UCSD-AML1 (cell line): ENCODE results near the gene B3GNT3.
"Not testable (repeated sequence)": the region's sequence is repeated elsewhere in the genome, so short reads cannot be mapped to it uniquely, and the experiment has no call there.

Experiments
- DNase-seq: peaks from one replicate; lab custom pipeline; 2025; ENCODE audit not compliant: unreplicated experiment; lab: John Stamatoyannopoulos, UW

Gene B3GNT3

DNA sequence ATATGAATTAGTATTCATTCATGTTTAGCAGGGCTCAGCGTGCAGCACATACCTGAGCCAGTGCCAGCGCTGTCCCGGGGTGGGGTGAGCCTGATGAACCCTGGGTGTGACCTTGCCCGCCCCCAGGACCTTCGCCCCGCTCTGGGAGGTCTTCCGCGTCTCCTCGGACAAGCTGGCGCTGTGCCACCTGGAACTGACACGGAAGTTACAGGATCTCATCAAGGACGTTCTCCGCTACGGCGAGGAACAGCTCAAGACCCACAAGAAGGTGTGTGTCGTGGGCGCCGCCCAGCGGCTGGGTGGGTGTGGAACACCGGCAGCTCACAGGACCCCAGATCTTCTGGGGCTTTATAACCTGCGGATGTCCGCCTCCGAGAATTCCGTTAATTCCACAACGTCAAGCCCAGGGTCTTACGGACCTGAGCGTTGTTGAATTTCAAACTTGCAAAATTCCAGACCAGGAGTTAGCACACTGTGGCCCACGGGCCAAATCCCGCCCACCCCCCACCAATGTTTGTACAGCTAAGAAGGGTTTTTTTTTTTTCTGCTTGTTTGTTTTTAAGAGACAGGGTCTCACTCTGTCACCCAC is 28.3 kb upstream of the B3GNT3 start:
- peak; percentile 78 for DNase-seq

DNA sequence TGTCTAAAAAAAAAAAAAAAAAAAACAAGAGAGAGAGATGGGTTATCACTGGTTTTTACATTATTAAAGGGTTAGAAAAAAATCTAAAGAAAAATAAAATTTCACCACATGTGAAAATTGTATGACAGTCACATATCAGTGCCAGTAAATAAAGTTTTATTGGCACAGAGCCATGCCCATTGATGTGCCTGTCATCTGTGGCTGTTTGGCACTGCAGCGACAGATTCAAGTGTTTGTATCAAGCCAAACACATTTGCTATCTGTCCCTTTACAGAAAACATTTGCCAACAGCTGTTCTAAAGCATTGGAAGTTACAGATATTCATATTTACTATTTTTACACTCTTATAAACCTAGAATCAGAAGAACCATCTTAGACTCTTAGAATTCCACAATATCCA is 27.4 kb upstream of the B3GNT3 start:
- no peak for DNase-seq

DNA sequence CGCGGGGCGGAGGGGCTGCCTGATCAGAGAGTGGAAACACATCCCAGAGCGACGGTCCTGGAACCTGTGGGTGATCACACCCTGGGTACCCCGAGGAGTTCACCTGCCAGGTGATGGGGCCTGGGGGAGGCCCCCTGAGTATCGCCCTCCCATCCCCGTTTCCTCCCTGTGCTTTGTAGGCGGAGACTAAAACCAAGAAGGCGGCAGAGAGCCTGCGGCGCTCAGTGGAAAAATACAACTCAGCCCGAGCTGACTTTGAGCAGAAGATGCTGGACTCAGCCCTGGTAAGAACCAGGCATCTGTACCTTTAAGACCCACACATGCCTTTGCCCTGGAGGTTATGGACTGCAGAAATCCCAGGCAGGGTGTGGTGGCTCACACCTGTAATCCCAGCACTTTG is 24.3 kb upstream of the B3GNT3 start:
- DNase-seq = no peak

DNA sequence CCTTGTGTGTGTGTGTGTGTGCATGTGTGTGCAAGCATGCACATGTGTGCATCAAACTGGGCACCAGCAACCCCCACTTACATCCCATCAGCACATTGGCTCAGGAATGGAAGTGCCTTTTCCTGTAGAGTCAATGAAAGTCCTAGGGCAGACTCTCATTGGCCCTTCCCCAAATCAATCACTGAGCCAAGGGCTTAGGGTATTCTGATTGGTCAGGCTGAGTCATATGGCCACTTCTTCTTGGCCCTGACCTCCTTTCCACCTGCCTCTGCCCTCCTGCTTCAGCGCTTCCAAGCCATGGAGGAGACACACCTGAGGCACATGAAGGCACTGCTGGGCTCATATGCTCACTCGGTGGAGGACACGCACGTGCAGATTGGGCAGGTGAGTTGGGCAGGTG is 22.8 kb upstream of the B3GNT3 start:
- DNase-seq = no peak

DNA sequence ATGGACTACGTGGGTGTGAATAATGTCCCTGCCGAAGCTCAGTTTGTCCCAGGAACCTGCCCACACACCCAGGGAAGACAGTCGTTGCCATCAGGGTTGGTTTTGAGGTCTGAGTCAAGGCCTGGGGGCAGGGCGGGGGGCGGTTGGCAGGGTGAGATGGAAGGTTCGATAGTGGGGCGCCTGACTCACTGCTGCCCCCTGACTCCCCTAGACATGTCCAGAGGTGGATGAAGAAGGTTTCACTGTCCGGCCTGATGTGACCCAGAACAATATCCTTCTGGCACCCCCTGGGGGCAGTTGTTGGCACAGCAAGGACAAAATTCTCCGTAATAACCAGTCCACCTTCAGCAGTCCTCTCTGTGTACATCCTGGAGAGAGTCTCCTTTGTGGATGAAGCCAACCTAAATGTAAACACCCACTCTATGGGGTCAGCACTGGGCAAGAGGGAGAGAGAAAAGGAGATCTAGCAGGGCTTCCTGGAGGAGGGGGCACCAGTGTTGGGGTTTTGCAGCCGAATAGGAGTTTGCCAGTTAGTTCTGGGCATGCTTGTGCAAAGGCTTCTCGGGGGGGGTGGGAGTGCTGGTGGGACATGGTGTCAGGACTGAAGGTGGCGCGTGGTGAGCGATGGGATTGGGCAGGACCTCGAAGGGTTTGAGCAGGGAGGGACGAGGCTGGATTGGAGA is 19.6 kb upstream of the B3GNT3 start:
- peak; percentile 59 for DNase-seq

DNA sequence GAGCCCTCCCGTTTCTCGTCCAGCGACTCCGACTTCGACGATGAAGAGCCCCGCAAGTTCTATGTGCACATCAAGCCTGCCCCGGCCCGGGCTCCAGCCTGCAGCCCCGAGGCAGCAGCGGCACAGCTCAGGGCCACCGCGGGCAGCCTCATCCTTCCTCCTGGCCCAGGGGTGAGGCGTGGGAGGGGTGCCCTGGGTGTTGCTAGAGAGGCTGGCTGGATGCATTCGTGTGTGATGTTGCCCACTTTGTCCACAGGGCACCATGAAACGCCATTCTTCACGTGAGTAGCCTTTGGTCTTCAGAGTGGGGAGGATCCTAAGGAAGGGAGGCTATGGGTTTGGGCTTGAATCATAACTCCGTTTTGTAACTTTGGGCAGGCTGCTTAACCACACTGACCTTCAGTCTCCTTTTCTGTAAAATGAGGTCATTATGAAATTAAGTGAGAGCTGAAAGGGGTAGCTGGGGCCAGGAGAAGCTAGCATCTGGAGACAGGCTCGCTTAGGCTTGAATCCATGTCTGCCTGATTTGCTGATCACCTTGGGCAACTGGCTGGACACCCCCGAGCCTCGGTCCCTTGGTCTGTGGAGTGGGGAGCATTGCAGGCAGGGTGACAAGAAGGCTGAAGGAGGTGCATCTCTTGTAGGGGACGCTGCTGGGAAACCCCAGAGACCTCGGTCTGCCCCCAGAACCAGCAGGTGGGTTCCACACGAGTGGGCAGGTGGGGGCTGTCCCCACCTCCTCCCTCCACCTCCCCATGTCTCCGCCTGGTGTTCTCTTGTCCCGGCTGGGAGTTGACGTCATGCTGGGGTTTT is 18.7 kb upstream of the B3GNT3 start:
- no peak for DNase-seq

DNA sequence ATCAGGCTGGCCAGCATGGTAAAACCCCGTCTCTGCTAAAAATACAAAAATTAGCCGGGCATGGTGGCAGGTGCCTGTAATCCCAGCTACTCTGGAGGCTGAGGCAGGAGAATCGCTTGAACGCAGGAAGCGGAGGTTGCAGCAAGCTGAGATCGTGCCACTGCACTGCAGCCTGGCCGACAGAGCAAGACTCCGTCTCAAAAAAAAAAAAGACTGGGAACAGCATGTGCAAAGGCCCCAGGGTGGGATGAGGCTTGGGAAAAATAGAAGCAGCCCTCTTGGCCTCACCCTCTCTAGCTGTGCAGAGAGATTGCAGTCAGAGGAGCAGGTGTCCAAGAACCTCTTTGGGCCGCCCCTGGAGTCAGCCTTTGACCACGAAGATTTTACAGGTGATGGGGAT is 17.1 kb upstream of the B3GNT3 start:
- not testable (repeated sequence) for DNase-seq

DNA sequence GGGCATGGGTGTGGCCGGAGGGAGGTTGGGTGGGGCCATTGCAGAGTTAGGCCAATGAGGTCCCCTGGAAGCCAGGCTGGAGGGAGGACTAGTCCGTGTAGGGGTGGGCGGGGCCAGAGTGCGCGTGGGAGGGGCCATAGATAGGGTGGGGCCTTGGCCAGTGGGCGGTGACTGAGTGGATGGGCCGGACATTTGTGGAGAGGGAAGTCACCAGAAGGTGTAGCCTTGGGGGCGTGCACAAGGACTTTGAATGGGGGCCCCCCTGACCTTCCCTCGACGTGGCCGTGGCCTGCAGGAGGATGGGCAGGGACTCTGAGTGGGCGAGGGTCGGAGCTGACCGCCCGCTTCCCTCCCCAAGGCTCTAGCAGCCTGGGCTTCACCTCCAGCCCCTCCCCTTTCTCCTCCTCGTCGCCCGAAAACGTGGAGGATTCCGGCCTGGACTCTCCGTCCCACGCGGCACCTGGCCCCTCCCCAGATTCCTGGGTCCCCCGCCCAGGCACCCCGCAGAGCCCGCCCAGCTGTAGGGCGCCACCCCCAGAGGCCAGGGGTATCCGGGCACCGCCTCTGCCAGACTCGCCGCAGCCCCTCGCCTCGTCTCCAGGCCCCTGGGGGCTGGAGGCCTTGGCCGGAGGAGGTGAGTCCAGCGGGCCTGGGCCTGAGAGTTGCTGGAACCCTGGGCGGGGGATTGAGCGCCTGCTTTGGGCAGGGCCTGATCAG is 16.5 kb upstream of the B3GNT3 start:
- DNase-seq = peak; percentile 69

DNA sequence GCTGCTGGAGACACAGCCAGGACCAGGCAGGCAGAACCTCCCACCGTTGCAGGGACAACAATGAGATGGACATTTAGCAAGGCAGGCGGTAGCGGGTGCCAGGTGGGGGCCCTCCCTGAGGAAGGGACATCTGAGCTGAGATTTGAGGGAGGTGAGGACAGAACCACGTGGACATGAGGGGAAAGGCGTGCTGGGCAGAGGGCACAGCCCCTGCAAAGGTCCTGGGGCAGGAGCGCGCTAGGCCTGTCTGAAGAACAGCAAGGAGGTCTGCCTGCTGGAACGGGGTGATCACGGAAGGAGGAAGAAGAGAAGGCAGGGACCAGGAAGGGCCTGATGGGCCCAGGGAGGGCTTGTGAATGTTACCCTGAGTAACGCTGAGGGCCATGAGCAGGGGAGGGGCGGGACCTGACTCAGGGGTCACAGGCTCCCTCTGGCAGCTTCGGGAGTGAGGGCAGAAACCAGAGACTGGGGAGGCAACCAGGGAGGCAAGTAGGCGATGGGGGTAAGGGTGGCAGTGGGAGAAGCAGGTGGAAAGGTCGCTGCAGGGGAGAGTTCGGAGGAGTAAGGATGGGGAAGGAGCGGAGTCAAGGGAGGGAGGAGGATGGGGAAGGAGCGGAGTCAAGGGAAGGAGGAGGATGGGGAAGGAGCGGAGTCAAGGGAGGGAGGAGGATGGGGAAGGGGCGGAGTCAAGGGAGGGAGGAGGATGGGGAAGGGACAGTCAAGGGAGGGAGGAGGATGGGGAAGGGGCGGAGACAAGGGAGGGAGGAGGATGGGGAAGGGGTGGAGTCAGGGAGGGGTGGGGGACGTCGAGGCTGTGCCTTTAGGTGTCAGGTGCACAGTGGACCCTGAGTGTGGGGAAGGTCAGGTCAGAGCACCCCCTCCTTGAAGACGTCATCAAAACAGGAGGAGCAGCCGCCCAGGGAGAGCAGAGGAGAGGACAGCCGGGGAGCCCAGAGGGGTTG is 15.7 kb upstream of the B3GNT3 start:
- DNase-seq = peak; percentile 79

DNA sequence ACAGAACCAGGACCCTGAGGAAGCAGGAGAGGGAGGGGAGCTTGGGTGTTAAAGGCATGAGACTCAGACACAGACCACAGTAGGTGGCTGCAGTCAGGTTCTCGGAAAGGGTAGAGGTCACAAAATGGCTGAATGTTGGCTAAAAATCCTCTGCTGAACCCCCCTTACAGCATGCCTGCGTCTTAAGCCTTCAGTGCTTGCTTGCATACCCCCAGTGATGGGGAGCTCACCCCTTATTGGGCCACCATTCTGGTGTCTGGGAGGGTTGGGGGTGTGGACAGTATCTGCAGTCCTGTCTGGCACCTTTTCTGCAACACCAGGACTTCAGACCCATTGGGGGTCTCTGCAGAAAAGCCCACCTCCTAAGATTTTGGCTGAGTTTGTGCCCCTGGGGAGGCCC is 14.2 kb upstream of the B3GNT3 start:
- no peak for DNase-seq

DNA sequence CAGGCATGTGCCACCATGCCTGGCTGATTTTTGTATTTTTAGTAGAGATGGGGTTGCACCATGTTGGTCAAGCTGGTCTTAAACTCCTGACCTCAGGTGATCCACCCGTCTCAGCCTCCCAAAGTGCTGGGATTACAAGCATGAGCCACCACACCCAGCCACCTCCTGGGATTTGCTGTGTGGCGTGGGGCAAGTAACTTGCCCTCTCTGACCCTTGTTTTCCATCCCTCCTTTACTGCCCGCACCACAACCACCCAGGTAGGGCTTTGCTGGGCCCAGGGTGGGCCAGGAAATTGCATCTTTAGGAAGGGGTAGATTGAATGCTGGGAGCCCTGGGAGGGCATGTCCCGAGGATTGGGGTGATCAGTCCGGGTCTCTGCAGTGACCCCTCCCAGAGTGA is 11.2 kb upstream of the B3GNT3 start:
- DNase-seq = not testable (repeated sequence)

DNA sequence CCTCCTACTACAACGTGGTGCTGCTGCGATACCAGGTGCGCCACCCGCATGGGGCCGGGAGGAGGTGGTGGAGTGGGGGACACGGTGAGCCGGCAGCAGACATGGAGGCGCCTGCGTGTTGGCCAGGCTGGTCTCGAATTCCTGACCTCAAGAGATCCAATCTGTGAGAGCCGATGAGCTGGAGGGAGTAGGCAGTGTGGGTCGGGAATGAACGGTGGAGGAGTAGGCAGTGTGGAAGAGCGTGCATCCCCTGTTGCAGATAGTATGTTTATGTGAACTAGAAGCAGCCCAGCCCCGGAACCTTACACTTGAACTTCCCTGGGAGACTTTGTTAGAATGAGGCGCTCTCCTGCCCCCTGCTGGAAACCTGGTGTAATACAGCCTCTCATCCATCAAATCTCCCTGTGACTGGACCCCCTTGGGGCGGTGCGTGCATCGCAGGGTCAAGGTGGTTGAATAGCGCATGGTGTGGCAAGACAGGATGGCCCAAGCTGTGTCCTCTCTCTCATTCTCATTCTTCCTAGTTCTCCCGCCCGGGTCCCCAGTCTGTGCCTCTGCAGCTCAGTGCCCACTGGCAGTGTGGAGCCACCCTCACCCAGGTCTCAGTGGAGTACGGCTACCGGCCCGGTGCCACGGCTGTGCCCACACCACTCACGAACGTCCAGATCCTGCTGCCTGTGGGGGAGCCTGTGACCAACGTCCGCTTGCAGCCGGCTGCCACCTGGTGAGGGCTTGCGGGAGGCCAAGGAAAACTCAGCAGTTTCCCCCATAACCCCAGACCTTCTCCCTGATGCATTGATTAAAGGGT is 10.5 kb upstream of the B3GNT3 start:
- peak; percentile 74 for DNase-seq

DNA sequence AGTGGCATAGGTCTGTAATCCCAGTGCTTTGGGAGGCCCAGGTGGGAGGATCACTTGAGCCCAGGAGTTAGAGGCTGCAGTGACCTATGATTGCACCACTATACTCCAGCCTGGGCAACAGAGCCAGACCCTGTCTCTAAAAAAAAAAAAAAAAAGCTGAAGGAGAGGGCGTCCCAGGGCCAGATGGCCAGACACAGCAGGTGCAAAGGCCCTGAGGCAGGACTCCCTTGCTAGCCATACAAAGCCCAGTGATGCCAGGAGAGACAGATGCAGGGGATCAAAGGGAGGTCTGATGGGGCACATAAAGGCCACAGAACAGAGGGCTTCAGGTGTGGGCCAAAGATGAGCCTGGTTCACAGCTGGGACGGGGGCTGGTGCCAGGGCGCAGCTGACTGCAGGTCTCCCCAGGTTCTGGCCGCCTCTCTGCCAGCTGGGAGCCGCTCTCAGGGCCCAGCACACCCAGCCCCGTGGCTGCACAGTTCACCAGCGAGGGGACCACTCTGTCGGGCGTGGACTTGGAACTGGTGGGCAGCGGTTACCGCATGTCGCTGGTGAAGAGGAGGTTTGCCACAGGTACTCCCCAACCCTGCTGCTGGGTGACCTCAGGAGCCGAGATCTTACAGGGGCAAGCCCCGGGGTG is 7.5 kb upstream of the B3GNT3 start:
- DNase-seq = no peak

DNA sequence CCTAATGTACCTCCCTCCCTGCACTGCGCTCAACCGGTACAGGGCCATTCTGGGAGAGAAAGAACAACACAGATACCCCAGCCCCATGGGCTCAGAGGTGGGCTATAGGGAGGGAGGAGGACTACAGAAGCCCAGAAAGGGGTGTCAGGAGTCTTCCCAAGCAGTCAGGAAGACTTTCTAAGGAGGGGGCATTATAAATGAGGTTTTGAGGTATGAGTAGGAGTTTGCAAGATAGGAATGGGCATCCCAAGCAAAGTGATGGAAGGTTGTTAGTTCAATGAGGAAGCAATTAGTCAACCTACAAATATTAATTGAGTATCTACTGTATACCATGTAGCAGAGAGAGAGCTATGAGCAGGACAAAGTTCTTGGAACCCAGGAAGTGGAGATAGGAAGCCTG is 6.3 kb upstream of the B3GNT3 start:
- no peak for DNase-seq

DNA sequence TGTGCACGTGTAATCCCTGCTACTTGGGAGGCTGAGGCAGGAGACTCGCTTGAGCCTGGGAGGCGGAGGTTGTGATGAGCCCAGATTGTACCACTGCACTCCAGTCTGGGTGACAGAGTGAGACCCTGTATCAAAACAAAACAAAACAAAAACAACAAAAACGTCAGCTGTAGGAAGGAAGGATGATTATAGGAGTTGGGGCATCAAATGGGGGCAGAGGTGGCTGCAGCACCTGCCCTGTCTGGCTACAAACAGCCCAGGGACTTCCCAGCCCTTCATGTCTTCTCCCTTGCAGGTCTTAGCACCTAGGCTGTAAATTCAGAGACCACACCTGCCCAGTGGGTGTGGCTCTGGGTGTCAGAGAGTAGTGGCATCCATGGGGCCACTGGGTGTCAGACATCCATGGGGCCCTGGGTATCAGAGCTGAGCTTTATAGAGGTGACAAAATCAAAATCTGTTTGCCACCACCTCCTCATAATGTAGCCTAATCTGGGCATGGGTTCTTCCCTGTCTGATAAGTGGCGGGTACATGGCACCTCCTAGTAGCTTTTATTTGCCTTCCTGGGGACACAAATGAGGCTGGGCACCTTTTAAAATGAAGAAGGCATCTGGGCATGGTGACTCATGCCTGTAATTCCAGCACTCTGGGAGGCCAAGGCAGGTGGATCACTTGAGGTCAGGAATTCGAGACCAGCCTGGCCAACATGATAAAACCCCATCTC is 4.7 kb upstream of the B3GNT3 start:
- DNase-seq = no peak

DNA sequence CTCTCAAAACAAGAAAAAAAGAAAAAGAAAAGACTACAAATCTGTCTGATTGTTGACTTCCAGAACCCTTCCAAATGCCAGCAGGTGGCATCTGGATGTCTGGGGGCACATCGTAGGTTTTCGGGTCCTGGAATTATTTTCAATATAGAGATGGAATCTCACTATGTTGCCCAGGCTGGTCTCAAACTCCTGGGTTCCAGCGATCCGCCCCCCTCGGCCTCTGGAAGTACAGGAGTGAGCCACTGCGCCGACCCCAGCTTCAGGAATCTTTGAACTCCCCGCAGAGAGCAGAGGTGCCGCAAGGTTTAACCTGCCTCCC is 567 bp upstream of the B3GNT3 start:
- no peak for DNase-seq

DNA sequence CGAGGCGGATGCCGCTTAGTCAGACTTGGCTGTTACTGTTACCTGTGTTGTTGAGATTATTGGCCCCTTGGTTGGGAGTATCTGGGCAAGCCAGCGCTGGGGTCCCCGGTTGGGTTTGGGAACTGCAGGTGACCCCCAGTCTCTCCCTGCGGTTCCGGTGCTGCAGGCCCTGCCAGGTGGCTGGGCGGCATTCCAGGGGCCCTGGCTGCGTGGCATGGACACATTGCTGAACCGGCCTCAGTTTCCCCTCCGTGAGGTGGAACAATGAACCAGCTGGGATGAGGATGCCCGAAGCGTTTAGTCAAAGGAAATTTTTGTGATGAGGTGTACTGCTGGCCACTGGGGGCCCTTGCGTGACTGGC is 538 bp downstream of the B3GNT3 start:
- DNase-seq = no peak

DNA sequence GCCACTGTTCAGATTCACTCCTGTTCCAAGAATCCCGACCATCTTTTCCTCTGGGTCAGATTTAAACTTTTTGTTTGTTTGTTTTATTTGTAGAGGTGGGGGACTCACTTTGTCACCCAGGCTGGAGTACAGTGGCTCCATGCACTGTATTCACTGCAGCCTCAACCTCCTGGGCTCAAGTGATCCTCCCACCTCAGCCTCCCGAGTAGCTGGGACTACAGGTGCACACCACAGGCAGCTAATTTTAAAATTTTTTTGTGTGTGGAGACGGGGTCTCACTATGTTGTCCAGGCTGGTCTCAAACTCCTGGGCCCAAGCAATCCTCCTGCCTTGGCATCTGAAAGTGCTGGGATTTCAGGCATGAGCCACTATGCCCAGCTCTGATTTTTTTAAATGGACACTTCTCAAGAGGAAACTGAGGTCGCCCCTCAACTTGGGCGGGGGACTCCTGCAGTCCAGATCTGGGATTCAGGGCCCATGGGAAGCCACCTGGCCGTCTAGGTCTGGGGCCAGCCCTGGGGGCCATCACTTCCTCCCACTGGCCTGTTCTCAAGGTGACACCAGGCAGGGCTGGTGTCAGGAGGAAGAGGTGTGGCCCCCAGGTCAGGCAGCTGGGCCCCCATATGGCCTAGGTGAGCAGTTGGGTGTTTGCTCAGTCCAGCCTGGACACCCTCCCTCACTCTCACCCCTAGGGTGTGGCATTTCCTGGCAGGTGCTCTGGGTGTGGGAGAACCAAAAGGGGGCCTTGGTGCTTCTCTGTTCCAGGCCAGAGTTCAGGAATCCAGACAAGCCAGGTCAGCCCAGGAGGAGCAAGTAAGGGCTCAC is 1.3 kb downstream of the B3GNT3 start:
- DNase-seq = no peak
